K562 (cell line): ENCODE results near the gene LY6G6D. TPM values are rescaled to one million over a fixed set of nuclear protein-coding genes. Genes with fewer than 3 reads are reported as not detected.

Experiments used
- E4F1 ChIP-seq: fragments of 250-450 bp; sonication (Bioruptor Pico); IDR thresholded peaks from 2 replicates; pipeline ENCODE4 v1.5.0; 2021; ENCODE audit warnings: mild to moderate bottlenecking, borderline replicate concordance
- ETV5 ChIP-seq: sonication (generic); formaldehyde crosslinking; IDR thresholded peaks from 2 replicates; pipeline ENCODE4 v1.4.0; 2020; ENCODE audit warnings: low read depth, mild to moderate bottlenecking, missing genetic modification reagents
- GTF2A2 ChIP-seq: IDR thresholded peaks from 2 replicates; pipeline ENCODE4 v1.6.1; 2016; ENCODE audit warnings: mild to moderate bottlenecking, missing genetic modification characterization, missing compliant biosample characterization
- HDAC6 ChIP-seq: IDR thresholded peaks from 2 replicates; pipeline ENCODE4 v1.6.1; 2012; ENCODE audit warnings: low read depth, mild to moderate bottlenecking, control low read depth, inconsistent platforms, low read length, moderate library complexity
- NRF1 ChIP-seq, 2 experiments: fragments of 450-650 bp; IDR thresholded peaks in 1 of 2; conservative IDR thresholded peaks in 1 of 2; 2 replicates each; pipeline ENCODE4 v1.6.1; 2014; ENCODE audit warnings: mild to moderate bottlenecking in 2 of 2
- PKNOX1 ChIP-seq: fragments of 450-650 bp; IDR thresholded peaks from 2 replicates; pipeline ENCODE4 v1.6.1; 2016
- POLR2A ChIP-seq: fragments of 450-650 bp; conservative IDR thresholded peaks from 2 replicates; pipeline ENCODE4 v1.6.1; 2016
- PRMT5 ChIP-seq: sonication (generic); formaldehyde crosslinking; IDR thresholded peaks from 2 replicates; pipeline ENCODE4 v1.5.0; 2020; ENCODE audit warnings: missing genetic modification reagents
- SMAD2 ChIP-seq: fragments of 150-350 bp; IDR thresholded peaks from 2 replicates; pipeline ENCODE4 v1.6.1; 2014; ENCODE audit warnings: low read depth, mild to moderate bottlenecking, low read length
- SMARCA5 ChIP-seq: fragments of 450-650 bp; IDR thresholded peaks from 2 replicates; pipeline ENCODE4 v1.6.1; 2016
- TCF3 ChIP-seq: sonication (generic); formaldehyde crosslinking; IDR thresholded peaks from 2 replicates; pipeline ENCODE4 v1.4.0; 2020; ENCODE audit warnings: mild to moderate bottlenecking, missing genetic modification reagents
- U2AF2 ChIP-seq: fragments of 200-400 bp; formaldehyde crosslinking; optimal IDR thresholded peaks from 2 replicates; pipeline ENCODE3; 2017; ENCODE audit warnings: low read depth, mild to moderate bottlenecking, low read length
- ZBTB26 ChIP-seq: fragments of 450-650 bp; formaldehyde crosslinking; IDR thresholded peaks from 2 replicates; pipeline ENCODE4 v1.4.0; 2022; ENCODE audit warnings: missing genetic modification characterization
- ZNF318 ChIP-seq, 2 experiments: fragments of 450-650 bp; IDR thresholded peaks; 2 replicates each; pipeline ENCODE4 v1.6.1; 2016; ENCODE audit warnings: mild to moderate bottlenecking in 2 of 2, borderline replicate concordance in 1 of 2, low read depth in 1 of 2, moderate library complexity in 1 of 2
- ZNF561 ChIP-seq: fragments of 450-650 bp; formaldehyde crosslinking; conservative IDR thresholded peaks from 2 replicates; pipeline ENCODE4 v1.4.0; 2020; ENCODE audit warnings: mild to moderate bottlenecking, moderate library complexity
- polyA plus RNA-seq, 8 experiments: library from polyadenylated mRNA; depleted of rRNA in 4 of 8; stranded (reverse) in 5 of 8; unstranded in 3 of 8; fragments of >200 nt; fragmentation: Nextera tagmentation in 2 of 8; fragmentation: Illumina TruSeq in 1 of 8; extraction: Ambion mirVana in 2 of 8; extraction: Trizol in 1 of 8; gene quantifications; 2 replicates each; pipeline versions ENCODE4 v1.2.1 to v1.2.3, GENCODE V29; 2011 to 2014; ENCODE audit warnings: inconsistent platforms in 1 of 8, missing spikeins in 1 of 8
- total RNA-seq, 7 experiments: library from RNA; depleted of rRNA in 6 of 7; stranded (reverse); fragments of >200 nt in 6 of 7; fragmentation: Illumina TruSeq in 2 of 7; extraction: Trizol in 2 of 7; gene quantifications; 2 replicates each; pipeline versions ENCODE4 v1.2.1 to v1.2.3, GENCODE V29; 2011 to 2021; ENCODE audit warnings: low replicate concordance in 1 of 7

LY6G6D gene
- total and polyA plus RNA-seq, 9 of the 15 experiments (the other 6 are each of a cell fraction or from before 2014, with no cell fraction given), result 0.30 to 0.38 TPM; not detected in 7

- no peak for TF ChIP-seq E4F1 (CRISPR knock-in tag)
- peak; percentile 50; the same call in 1 of the 2 replicates for TF ChIP-seq ZNF561 (CRISPR knock-in tag)
- TF ChIP-seq ETV5 (CRISPR knock-in tag), result peak; percentile 92
- TF ChIP-seq PKNOX1, result no peak
- no peak for TF ChIP-seq HDAC6
- no peak for TF ChIP-seq SMARCA5
- TF ChIP-seq TCF3 (CRISPR knock-in tag), result peak; percentile 54
- TF ChIP-seq U2AF2, result no peak
- peak; percentile 96 for TF ChIP-seq POLR2A
- TF ChIP-seq NRF1 (conservative IDR thresholded peaks at IDR 0.05 in 1 of 2, IDR thresholded peaks at IDR 0.05 in 1 of 2), result peak; percentile 99
- no peak for TF ChIP-seq ZNF318 (IDR thresholded peaks at IDR 0.05; ENCODE audit: borderline replicate concordance in 1 of 2, low read depth in 1 of 2)
- TF ChIP-seq PRMT5, result no peak
- TF ChIP-seq ZBTB26 (CRISPR knock-in tag), result peak; percentile 40; the same call in 1 of the 2 replicates
- TF ChIP-seq GTF2A2 (tag), result no peak
- no peak for TF ChIP-seq SMAD2
Measured at GRCh38 chr6:31739639-31740396, 24.7 kb downstream of the LY6G6D start, which contains the start of gene MSH5 (continued).
